ENCODE measurements around the gene SUPT4H1.

SUPT4H1 gene

GRCh38 chr17:58354541-58355216, 2.7 kb upstream of the SUPT4H1 start:
- no peaks in the 10 kb centered on the region for H3K4me1 ChIP-seq (ENCODE audit: insufficient read depth, poor library complexity, severe bottlenecking)
- H3K4me3 ChIP-seq (ENCODE audit: severe bottlenecking): no peak overlapping the region
- no peak for TF ChIP-seq CTCF (IDR thresholded peaks at IDR 0.05; ENCODE audit: poor library complexity, severe bottlenecking)
- peaks cover 23% of the 10 kb centered on the region for H3K36me3 ChIP-seq (ENCODE audit: low read depth)
- DNase-seq (ENCODE audit: low spot score): no peak
- H3K9me3 ChIP-seq (ENCODE audit: severe bottlenecking): no peaks in the 10 kb centered on the region
- no peaks in the 10 kb centered on the region for H3K27me3 ChIP-seq (ENCODE audit: insufficient read depth, poor library complexity, severe bottlenecking)
- no peak for ATAC-seq (ENCODE audit: low read depth)
- no peak overlapping the region for H3K27ac ChIP-seq (ENCODE audit: poor library complexity, severe bottlenecking)

GRCh38 chr17:58353389-58353825, 1.4 kb upstream of the SUPT4H1 start:
- Histone ChIP-seq H3K27ac (ENCODE audit: poor library complexity, severe bottlenecking) (peak overlapping the region; percentile 70), H3K4me1 (ENCODE audit: insufficient read depth, poor library complexity, severe bottlenecking) (no peaks in the 10 kb centered on the region), H3K4me3 (ENCODE audit: severe bottlenecking) (no peak overlapping the region), H3K9me3 (ENCODE audit: severe bottlenecking) (no peaks in the 10 kb centered on the region), H3K27me3 (ENCODE audit: insufficient read depth, poor library complexity, severe bottlenecking) (no peaks in the 10 kb centered on the region), H3K36me3 (ENCODE audit: low read depth) (peaks cover 32% of the 10 kb centered on the region)
- no peak for DNase-seq (ENCODE audit: low spot score)
- ATAC-seq (ENCODE audit: low read depth): no peak
- TF ChIP-seq CTCF (IDR thresholded peaks at IDR 0.05; ENCODE audit: poor library complexity, severe bottlenecking): no peak

GRCh38 chr17:58352596-58353388, 791 bp upstream of the SUPT4H1 start:
- TF ChIP-seq CTCF (IDR thresholded peaks at IDR 0.05; ENCODE audit: poor library complexity, severe bottlenecking): no peak
- H3K36me3 ChIP-seq (ENCODE audit: low read depth): peaks cover 37% of the 10 kb centered on the region
- no peaks in the 10 kb centered on the region for H3K27me3 ChIP-seq (ENCODE audit: insufficient read depth, poor library complexity, severe bottlenecking)
- H3K27ac ChIP-seq (ENCODE audit: poor library complexity, severe bottlenecking): peak overlapping the region; percentile 70
- ATAC-seq (ENCODE audit: low read depth) (peak; percentile 51), DNase-seq (ENCODE audit: low spot score) (no peak)
- no peaks in the 10 kb centered on the region for H3K4me1 ChIP-seq (ENCODE audit: insufficient read depth, poor library complexity, severe bottlenecking)
- no peaks in the 10 kb centered on the region for H3K9me3 ChIP-seq (ENCODE audit: severe bottlenecking)
- peak overlapping the region; percentile 73 for H3K4me3 ChIP-seq (ENCODE audit: severe bottlenecking)

- ATAC-seq (ENCODE audit: low read depth) (no peak), DNase-seq (ENCODE audit: low spot score) (no peak)
- Histone ChIP-seq H3K4me3 (ENCODE audit: severe bottlenecking) (peak overlapping the region; percentile 73), H3K36me3 (ENCODE audit: low read depth) (peaks cover 42% of the 10 kb centered on the region), H3K4me1 (ENCODE audit: insufficient read depth, poor library complexity, severe bottlenecking) (no peaks in the 10 kb centered on the region), H3K27ac (ENCODE audit: poor library complexity, severe bottlenecking) (peak overlapping the region; percentile 70), H3K9me3 (ENCODE audit: severe bottlenecking) (no peaks in the 10 kb centered on the region), H3K27me3 (ENCODE audit: insufficient read depth, poor library complexity, severe bottlenecking) (no peaks in the 10 kb centered on the region)
- no peak for TF ChIP-seq CTCF (IDR thresholded peaks at IDR 0.05; ENCODE audit: poor library complexity, severe bottlenecking)
These were observed 819 bp downstream of the SUPT4H1 start for GRCh38 chr17:58351182-58351581.
